Loucy (cell line): ENCODE data around the gene CSF1R.

Experiments used
- H2AFZ ChIP-seq: fragments of 200-600 bp; sonication (generic); 2 replicates; pipeline ENCODE4 v1.6.0; 2016; ENCODE audit warnings: antibody characterized with exemption, mild to moderate bottlenecking, low read length, moderate library complexity
- H3F3A ChIP-seq: fragments of 200-600 bp; 2 replicates; pipeline ENCODE4 v1.6.0; 2016; ENCODE audit warnings: antibody characterized with exemption, low read depth, mild to moderate bottlenecking
- H3K27me3 ChIP-seq: fragments of 200-600 bp; sonication (generic); 2 replicates; pipeline ENCODE4 v1.6.1; 2014; ENCODE audit warnings: low read length, mild to moderate bottlenecking; ENCODE audit not compliant: insufficient read depth, poor library complexity, severe bottlenecking
- H3K36me3 ChIP-seq: fragments of 200-600 bp; sonication (generic); 2 replicates; pipeline ENCODE4 v1.6.1; 2016; ENCODE audit warnings: low read length; ENCODE audit not compliant: insufficient read depth
- H3K4me1 ChIP-seq: fragments of 200-600 bp; sonication (generic); 2 replicates; pipeline ENCODE4 v1.5.1; 2014; ENCODE audit warnings: low read length, mild to moderate bottlenecking; ENCODE audit not compliant: insufficient read depth, poor library complexity, severe bottlenecking
- H3K4me2 ChIP-seq: fragments of 200-600 bp; sonication (generic); 2 replicates; pipeline ENCODE4 v1.6.0; 2014; ENCODE audit warnings: antibody characterized with exemption, low read length, low read depth, mild to moderate bottlenecking; ENCODE audit not compliant: poor library complexity, severe bottlenecking
- H3K4me3 ChIP-seq: fragments of 200-600 bp; sonication (generic); 2 replicates; pipeline ENCODE4 v1.5.1; 2014; ENCODE audit warnings: low read length, mild to moderate bottlenecking, mixed read lengths; ENCODE audit not compliant: poor library complexity, severe bottlenecking
- H3K79me2 ChIP-seq: fragments of 200-600 bp; sonication (generic); 2 replicates; pipeline ENCODE4 v1.6.1; 2014; ENCODE audit warnings: low read length; ENCODE audit not compliant: insufficient read depth
- H3K9ac ChIP-seq: fragments of 200-600 bp; sonication (generic); 2 replicates; pipeline ENCODE4 v1.6.0; 2014; ENCODE audit warnings: mild to moderate bottlenecking, low read depth, low read length, moderate library complexity; ENCODE audit not compliant: poor library complexity, severe bottlenecking
- H3K9me2 ChIP-seq: fragments of 200-600 bp; sonication (generic); replicated peaks from 2 replicates; pipeline ENCODE4 v1.6.1; 2016; ENCODE audit warnings: low read depth, low read length, mixed read lengths
- H3K9me3 ChIP-seq: fragments of 200-600 bp; sonication (generic); 2 replicates; pipeline ENCODE4 v1.6.1; 2014; ENCODE audit warnings: mild to moderate bottlenecking, antibody characterized with exemption, low read length, low read depth; ENCODE audit not compliant: insufficient read depth
- H4K20me1 ChIP-seq: fragments of 200-600 bp; sonication (generic); 2 replicates; pipeline ENCODE4 v1.6.0; 2014; ENCODE audit warnings: antibody characterized with exemption, low read length, mild to moderate bottlenecking; ENCODE audit not compliant: insufficient read depth, poor library complexity, severe bottlenecking
- CTCF ChIP-seq: fragments of 200-600 bp; sonication (generic); conservative IDR thresholded peaks from 2 replicates; pipeline ENCODE4 v1.5.1; 2014; ENCODE audit warnings: mild to moderate bottlenecking, antibody characterized with exemption, low read length
- EZH2phosphoT487 ChIP-seq: fragments of 200-600 bp; IDR thresholded peaks from 2 replicates; pipeline ENCODE4 v1.6.1; 2018; ENCODE audit warnings: antibody characterized with exemption, mild to moderate bottlenecking, moderate library complexity, borderline replicate concordance

CSF1R gene

GRCh38 chr5:150123542-150123941 lies 37.2 kb upstream of the CSF1R start:
- Histone ChIP-seq H3K9me2 (no peaks in the 10 kb centered on the region), H3K4me1 (no peaks in the 10 kb centered on the region), H3K79me2 (no peaks in the 10 kb centered on the region), H3K36me3 (no peaks in the 10 kb centered on the region), H2AFZ (no peak overlapping the region), H3F3A (no peaks in the 10 kb centered on the region), H3K9me3 (no peaks in the 10 kb centered on the region), H3K4me3 (no peak overlapping the region), H3K27me3 (no peaks in the 10 kb centered on the region), H3K9ac (no peak overlapping the region), H3K4me2 (no peak overlapping the region), H4K20me1 (no peaks in the 10 kb centered on the region)
- TF ChIP-seq EZH2phosphoT487 (no peak), CTCF (no peak)

GRCh38 chr5:150122536-150123481 lies 36.5 kb upstream of the CSF1R start:
- no peaks in the 10 kb centered on the region for H3K4me1 ChIP-seq
- H3K36me3 ChIP-seq, result no peaks in the 10 kb centered on the region
- no peak overlapping the region; the same call in 1 of the 2 replicates for H2AFZ ChIP-seq
- no peak overlapping the region for H3K4me3 ChIP-seq
- H3K9me2 ChIP-seq, result no peaks in the 10 kb centered on the region
- H3K9ac ChIP-seq, result no peak overlapping the region
- no peaks in the 10 kb centered on the region for H3F3A ChIP-seq
- TF ChIP-seq EZH2phosphoT487, result no peak
- no peak for TF ChIP-seq CTCF
- no peaks in the 10 kb centered on the region for H3K9me3 ChIP-seq
- no peaks in the 10 kb centered on the region for H4K20me1 ChIP-seq
- no peaks in the 10 kb centered on the region for H3K79me2 ChIP-seq
- H3K4me2 ChIP-seq, result no peak overlapping the region
- H3K27me3 ChIP-seq, result no peaks in the 10 kb centered on the region

GRCh38 chr5:150122158-150122510 lies 35.8 kb upstream of the CSF1R start:
- Histone ChIP-seq H3F3A (no peaks in the 10 kb centered on the region), H2AFZ (no peak overlapping the region; the same call in 1 of the 2 replicates), H3K4me2 (no peak overlapping the region), H3K79me2 (no peaks in the 10 kb centered on the region), H3K9ac (no peak overlapping the region), H3K9me3 (no peaks in the 10 kb centered on the region), H4K20me1 (no peaks in the 10 kb centered on the region), H3K4me1 (no peaks in the 10 kb centered on the region), H3K9me2 (no peaks in the 10 kb centered on the region), H3K4me3 (no peak overlapping the region), H3K27me3 (no peaks in the 10 kb centered on the region), H3K36me3 (no peaks in the 10 kb centered on the region)
- TF ChIP-seq CTCF (peak; percentile 60), EZH2phosphoT487 (no peak)
